Activated CD4-positive, alpha-beta T cell treated with anti-CD3 and anti-CD28 coated beads, Interleukin-2, amount 50 U/mL, for 48 hours (primary cell): ENCODE data around the gene PLPP3.

Source experiments
- DNase-seq, 2 experiments: peaks; one replicate each; pipeline ENCODE4 v3.0.0-alpha.2; 2020

PLPP3 gene

DNA sequence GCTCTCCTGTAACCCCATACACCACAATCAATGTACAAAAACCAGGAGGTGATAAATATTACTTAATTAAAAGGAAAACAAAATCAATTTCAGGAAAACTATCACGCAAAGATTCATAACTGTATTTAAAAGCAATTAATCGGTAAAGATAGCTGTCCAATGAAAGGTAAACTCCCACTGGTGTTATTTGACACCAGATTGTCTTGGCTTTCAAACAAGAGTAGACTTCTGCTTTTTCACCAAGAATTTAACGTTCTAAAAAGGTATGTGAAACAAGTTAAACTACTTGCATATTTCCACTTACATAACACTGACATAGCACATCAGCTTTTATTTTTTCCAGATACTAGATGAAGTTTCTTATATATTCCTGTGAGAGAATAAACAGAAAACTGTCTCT, 3.5 kb downstream of the PLPP3 start:
- DNase-seq: no peak

DNA sequence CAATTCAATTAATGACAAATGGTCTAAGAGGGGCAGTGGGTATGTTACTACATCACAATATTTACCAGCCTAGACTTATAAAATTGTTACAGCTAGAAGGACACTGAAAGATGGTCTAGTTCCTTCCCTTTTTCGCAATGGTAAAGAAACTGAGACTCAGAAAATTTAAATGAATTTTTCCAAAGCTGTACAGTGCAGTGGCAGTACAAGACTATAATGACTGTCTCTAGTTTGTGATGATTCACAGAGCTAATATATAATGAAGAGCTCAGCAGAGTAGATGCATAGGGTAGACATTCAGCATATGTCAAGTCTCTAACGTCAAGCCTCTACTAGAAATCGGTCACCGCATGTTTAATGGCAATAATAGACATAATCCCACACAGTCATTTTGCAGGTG, 4.6 kb downstream of the PLPP3 start:
- no peak for DNase-seq

DNA sequence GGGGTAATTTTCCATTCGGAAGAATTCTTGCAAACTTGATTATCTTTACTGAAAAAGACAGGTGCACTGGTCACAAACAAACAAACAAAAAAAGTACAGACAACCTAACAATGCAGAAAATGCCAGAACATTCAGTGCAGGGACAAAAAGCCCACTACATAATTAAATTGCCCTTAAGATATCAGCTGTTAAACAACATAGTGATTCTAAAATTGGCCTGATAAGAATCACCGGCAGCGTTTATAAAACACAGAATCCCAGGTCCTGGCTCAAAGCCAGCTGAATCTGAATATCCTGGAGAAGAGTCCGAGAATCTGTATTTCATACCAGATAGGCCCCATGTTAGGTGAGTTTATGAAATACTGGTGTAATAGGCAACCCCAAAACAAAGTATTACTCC, 6.1 kb downstream of the PLPP3 start:
- DNase-seq: no peak

DNA sequence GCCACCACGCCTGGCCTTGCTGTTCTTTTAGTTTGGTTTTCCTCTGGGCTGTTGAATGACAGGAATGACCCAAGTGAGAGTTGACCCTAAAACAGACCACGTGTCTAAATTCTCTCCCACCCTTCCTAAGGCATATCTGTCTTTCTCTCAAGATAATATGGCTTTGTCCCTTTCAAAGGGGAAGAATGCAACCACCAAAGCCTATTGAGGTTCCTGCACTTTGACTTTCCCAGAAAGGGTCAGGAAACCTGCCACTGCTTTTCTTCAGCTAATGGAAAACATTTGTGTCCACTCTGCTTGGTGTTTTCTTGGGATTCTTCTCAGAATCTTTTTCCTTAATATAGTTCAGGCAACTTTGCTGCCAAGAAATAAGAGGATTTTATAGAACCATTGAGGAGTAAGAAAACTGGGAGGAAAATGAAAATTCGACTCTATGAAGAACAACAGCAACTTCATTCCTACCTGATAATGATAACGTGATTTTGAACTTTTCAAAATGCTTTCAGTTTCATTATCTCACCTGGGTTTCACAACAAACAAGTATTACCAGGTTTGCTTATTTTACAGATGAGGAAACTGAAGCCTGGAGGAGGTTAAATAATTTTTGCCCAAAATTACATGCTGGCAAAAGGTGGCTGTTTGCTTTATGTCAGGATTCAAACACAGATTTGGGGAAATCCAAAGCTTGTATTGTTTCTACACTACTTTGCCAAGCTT, 6.9 kb downstream of the PLPP3 start:
- DNase-seq: no peak

DNA sequence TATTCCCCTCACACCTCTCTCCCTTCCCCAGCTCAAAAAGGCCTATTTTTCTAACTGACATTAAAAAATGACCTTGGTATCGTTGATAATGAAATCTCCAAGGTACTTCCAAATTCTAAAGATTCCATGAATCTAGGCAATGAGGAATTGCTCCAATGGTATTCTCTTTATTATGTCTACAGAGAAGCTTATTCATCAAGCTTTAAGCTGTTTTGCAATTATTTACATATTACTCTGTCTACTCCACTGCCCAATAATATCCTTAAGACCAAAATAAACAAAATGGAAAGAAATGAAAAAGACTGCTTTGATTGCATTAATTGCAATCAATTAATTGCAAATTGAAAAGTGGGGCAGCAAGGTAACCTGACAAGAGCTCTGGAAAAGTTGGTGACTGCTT, 7.9 kb downstream of the PLPP3 start:
- DNase-seq: no peak

DNA sequence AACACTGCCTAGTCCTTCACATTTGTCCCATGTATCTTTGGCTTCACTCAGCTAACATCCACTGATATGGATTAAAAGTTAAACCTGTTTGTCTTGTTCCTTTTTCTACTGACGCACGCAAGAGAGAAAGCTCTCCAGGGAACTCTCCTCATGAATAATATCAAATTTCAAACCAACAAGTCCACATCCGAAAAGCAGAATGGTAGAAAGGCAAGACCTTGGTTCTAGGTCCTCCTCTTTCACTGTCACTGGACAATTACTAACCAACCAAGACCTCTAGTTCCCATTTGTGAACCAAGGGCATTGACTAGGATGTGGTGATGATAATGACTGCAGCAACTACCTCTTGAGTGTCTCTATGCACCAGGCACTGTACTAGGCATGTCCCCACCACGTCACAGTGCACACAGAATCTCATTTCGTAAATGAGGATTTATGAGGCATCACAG, 8.4 kb downstream of the PLPP3 start:
- DNase-seq: no peak

DNA sequence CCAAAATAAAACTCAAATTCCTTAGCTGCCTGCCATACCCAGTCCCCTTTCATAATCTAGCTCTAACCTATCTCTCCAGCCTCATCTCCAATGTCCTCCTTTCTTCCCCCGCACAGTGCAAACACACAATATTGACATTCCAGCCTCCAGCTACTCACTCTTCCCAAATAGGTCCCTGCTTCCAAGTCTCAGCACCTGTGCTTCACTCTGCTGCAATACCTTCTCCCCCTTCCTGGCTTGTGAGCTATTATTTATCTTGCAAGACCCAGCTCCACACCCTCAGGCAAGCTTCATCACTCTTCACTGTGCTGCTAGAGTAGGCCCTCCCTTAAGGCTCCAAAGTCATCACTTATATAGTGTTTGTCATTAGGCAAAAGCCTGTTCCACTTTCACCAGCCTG, 9.7 kb downstream of the PLPP3 start:
- DNase-seq: no peak

DNA sequence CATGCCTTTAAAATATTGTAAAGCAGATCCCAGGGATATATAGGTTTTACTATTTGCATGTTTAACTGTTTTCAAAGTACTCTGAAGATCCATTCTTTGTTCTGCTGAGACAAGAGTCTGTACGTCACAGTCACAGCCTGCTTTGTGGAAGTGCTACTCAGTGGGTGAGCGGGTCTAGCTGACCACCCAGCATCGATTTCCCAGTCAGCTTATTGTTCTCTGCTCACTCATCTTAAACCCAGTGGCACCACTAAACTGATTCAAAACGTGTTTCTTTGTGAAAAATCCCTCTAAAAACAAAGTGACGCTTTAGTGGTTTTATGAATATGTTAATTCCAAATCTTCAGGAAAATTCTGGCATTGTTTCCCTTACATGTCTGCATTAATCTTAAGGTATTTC, 12.4 kb downstream of the PLPP3 start:
- DNase-seq: no peak

DNA sequence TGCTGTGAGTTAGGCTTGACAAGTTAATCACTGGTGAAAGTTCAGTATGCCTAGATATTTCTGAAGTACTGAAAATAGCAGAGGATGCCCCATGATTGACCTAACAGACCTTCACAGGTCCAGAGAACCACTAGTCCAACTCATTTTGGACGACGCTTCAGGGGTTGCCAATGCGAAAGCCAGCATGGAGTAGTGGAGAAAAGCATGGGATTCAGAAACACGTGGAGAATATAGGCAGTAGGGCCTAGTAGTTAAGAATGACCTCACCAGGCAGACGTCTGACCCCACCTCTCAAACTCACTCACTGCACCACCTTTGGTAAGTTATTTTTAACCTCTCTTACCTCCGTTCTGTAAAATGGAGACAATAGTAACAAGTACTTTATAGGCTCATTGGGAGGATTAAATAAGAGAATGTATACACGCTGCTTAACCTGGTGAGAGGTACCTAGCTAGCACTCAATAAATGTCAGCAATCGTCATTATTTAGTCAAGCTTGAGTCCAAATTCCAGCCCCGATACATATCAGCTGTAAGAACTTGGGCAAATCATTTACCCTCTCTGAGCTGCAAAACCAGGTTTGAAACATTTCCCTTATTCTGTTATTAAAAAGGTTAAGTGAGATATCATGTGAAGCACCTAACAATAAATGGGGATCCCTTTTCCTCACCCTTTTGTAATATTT, 13.2 kb downstream of the PLPP3 start:
- DNase-seq: no peak

DNA sequence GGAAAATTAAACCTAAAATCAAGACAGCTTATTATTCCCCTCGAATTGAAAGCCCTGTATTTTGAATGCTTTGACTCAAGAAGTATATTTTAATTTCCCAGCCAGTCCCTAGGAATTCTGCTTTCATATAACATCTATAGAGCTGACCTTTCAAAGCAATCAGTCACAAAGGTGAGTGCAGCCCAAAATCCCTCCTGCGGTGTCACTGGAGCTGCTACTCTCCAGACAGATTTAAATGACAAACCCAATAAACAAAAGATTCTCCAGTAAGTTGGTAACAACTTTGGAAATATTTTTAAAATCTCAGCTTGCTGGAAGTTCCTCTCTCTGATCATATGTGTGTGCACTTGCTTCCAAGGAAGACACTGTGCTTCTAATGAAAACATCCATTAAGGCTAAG, 14.7 kb downstream of the PLPP3 start:
- no peak for DNase-seq

DNA sequence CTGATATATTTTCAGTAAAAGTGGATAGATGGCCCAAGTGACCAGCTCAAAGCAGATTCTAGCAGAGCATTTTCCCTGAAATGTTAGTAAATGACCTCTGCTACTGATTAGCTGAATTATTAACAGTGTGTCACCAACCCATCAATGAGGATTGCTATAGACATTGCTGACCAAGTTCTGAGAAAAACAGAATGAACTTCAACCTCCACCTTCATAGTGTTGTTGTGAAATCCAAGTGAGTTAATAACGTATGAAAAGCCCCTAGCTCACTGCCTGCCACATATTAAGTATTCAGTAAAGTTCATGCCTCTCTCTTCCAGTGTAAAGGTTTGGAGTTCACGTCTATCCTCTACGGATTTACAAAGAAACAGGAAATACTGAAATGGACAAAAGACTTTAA, 15.8 kb downstream of the PLPP3 start:
- DNase-seq: no peak

DNA sequence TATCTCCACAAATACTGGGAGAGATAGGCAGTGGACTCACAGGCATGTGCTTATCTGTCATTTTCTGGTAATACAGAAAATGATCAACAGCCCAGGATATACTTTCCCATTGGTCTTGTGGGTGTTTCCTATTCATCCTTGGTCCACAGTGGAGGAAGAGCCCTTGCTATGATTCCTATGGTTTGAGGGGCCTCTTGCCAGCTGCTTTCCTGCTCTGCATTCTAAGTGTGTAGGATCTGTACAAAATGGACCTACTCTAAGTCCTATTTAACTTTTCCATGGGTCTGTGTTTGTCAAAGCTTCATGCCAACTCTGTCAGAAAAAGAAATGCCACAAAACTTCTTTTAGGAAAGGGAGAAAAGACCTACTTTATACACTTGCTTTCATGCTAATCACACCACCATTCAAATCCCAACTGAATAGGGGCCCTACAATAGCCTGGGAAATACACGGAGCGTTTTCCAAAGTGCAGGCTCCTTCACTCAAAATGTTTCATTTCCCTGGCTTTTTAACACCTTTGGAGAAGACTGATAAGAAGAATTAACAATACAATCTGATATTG, 16.4 kb downstream of the PLPP3 start:
- no peak for DNase-seq

DNA sequence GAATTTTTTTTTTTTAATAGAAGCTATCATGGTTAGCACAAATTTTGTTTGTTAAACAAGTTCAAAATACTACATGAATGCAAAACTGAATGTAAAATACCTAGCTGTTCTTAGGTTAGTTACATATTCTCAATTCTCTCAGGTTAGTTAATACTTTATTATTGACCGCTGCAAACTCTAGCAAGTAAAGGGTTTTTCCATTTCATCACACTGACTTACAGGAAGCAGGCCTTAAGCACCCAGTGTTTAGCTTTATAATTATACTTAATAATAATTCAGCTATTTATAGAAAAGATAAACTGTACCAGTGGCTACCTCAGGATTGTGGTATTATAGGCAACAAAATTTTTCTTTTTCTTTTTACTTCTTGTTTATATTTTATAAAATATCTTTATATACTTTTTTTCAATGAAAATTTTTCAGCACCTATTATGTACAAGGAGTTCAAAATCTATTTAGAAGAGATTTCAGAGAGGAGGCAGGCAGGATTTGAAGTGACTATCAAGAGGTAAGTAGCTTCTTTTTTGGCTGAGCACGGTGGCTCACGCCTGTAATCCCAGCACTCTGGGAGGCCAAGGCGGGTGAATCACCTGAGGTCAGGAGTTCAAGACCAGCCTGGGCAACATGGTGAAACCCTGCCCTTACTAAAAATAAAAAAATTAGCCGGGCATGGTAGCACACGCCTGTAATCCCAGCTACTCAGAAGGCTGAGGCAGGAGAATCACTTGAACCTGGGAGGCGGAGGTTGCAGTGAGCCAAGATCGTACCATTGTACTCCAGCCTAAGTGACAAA, 17.9 kb downstream of the PLPP3 start:
- DNase-seq: no peak

DNA sequence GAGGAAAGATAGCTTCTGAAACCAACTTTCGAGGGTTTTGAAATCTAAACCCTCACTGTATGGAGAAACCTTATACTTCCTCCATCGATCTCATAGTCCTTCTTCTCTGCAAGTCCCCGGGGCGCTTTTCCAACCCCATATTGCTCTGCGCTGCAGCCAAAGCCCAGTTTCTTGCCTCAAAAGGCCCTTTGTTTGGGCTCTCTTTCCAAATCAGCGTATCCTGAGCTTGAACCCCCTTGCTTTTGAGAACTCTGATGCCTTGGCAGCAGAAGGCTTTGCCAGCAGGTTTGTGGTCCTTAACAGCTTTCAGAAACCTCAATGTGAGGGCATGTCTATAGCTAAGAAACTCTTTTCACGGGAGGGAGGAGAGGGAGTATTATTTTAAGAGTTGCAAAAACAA, 21.6 kb downstream of the PLPP3 start:
- no peak for DNase-seq

DNA sequence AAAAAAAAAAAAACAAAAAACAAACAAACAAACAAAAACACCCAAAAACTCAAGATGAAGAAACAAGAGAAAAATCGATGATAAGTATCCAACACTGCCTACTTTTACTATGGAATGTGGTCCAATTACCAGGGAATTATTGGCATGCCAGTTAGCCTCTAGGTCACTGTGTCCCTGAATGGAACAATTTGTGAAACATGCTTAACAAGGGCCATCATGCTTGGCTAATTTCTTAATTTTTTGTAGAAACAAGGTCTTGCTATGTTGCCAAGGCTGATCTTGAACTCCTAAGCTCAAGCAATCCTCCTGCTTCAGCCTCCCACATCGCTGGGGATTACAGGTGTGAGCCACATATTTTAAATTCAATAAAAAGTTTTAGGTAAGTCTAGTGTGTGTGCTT, 23.9 kb downstream of the PLPP3 start:
- no peak for DNase-seq

DNA sequence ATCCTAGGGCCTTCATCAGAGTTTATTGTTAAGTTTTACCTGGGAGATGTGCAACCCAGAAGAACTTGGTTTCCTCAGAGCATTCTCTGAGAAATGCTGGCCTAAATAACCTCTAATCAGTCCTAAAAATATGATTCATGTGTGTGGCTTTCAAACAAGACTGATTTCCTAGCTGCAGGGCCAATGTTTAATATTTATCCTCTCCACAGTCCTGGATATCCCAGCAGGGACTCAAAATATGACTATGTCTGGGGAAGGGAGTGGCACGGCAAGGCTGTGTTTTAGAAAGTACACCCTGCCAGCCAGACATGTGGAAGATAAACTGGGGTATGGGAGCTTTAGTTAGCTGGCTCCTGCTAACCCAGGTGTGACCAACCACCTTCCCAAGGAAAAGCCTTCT, 26.3 kb downstream of the PLPP3 start:
- no peak for DNase-seq

DNA sequence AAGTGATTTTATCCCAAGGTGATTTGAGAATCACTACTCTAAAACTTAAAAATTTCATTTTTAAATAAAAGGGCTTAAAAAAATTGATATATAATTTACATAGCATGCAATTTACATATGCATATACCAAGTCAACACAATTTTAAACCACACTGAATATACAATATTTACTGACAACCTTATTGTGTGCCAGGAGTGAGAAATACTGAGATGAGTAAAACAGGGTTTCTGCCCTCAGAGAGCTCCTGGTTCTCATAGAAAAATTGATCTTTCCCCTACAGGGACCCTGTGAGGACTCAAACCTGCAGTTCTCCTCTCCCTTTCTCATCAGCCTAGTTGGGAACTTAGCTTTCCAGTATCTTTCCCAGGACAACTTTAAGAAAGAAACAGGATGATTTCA, 27.0 kb downstream of the PLPP3 start:
- no peak for DNase-seq

DNA sequence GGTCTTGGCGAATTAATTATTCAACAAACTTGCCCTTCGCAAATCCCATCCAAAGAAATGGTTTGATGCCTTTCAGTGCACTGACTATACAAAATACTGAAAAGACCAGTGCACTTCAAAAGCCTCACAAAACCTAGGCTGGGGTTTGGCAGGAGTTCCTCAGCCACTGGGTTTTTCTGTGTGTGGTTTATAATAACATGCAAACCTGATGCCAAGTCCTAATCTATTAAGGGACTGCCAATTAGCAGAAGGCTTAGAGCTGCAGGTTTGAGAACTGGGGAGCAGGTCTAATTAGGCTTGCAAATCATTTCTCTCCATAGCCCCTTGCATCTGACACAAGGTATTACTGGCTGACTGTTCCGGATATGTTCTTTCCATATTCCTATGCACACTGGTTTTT, 27.7 kb downstream of the PLPP3 start:
- no peak for DNase-seq

DNA sequence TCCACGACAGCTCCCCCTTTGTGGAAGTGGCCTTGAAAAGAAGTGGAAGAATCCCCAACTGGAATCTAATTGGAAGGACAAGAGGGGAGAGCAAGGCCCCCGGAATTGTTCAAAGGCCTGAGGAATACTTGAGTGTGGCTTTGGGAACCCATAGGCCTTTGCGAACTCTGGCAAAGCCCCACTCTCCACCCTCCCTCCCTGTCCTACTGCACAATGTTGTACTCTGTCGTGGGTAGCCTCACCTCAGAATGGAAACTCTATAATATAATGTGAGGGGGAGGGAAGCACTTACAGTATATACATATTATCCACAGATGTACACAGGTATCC, 28.5 kb downstream of the PLPP3 start:
- no peak for DNase-seq

DNA sequence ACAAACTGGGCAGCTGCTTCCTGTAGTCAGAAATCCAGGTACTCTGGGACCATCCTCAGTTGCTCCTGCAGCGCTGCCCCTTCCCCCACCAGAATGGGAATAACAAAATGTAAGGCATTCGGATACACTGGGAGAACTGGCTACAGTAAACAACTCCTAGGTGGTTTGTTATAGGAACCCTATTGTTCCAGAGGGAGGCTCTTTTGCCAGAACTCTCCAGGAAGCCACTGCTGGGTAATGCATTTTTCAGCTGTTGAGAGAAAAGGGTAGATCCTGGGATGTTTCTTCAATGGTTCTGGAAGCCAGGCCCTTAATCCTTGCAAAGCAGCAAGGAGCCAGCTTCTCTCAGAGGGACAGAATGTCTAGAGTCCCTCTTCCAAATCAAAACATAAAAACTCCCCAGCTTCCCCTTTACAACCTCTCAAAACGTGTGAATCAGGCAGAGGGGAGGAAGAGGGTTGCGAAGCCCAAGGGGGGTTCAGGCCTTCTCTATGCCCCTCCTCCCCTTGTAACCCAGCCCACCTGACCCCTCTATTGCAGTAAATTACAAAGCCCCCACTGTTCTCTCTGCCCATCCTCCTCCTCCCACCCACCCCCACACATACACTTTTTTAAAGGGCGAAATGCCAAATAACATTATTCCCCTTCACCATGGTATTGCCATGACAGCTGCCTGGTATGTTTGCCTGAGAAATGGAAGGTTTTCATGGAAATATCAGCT, 29.1 kb downstream of the PLPP3 start:
- DNase-seq: no peak

DNA sequence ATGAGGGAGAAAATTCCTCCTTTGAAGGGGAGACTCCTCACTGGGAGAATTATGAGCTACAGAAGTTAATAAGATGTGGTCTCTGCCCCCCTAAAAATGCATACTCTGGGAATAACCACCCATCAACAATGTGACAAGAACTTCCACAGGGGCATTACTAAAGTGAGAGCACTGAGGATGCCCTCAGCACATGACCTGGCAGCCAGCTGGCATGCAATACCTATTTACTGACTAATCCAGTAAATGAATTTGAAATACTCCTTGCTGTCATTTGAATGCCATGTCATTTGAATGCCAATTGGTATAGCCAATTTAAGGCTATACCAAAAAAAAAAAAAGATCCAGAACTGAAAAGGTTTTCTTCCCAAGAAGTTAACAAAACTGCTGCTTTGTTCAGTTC, 30.8 kb downstream of the PLPP3 start:
- DNase-seq: no peak

DNA sequence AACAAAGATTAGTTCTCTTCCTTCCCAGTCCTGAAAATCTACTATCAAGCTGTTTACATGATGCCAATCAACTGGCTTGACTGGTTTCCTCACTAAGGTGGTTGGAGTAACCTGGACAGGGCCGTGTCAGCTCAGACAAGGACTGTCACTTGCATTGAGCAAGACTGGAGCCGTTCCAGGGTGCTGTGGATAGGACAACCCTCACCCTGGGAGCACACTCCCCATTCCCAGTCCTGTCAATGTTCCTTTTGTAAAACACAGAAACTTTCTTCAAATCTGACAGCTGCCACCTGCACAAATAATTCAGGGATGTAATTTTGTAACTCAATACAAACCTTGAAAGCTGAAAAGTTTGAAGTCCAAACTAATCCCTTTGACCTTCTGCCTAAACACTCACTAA, 31.4 kb downstream of the PLPP3 start:
- no peak for DNase-seq

DNA sequence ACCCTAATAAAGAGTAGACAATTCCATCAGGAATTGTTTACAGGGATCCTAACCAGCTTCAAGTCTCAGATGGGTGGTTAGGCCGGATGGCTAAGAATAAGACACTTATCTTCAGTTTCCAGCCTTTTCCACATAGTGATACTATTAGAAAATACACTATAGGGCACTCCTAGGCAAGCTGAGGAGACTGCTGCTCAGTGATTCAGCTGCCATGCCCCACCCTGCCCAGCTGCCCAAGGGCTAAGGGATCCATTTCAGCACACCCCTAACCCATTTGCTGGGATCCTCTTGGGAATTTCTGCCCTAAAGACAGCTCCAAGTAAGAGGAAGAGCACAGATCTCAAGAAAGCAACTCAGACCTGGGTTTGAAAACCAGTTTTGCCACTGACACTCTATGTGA, 31.9 kb downstream of the PLPP3 start:
- DNase-seq: no peak
